ENCODE measurements around the gene RAB12. TPM values are rescaled to one million over a fixed set of nuclear protein-coding genes. Genes with fewer than 3 reads are reported as not detected.

RAB12 gene
- total RNA-seq, 4 donors from 2014 or later = 32.0 to 46.7 (median 39.1) TPM

- Histone ChIP-seq H3K4me3 (no peak overlapping the region), H3K9me3 (no peaks in the 10 kb centered on the region), H3K27ac (no peak overlapping the region), H3K4me1 (peaks cover 0 to 23% (median 14%) of the 10 kb centered on the region in 3 donors), H3K27me3 (no peaks in the 10 kb centered on the region), H3K36me3 (no peaks in the 10 kb centered on the region)
- intact Hi-C loops (cut with DNase I) = no loop called here
- no peak for DNase-seq
- TF ChIP-seq POLR2A (IDR thresholded peaks at IDR 0.05) (no peak), CTCF (IDR thresholded peaks at IDR 0.05) (no peak)
- 79 to 81% methylated on average over 8 of the region's 8 CpGs for WGBS, 2 donors
These were observed 79.1 kb downstream of the RAB12 start for GRCh38 chr18:8688216-8688800.

DNA sequence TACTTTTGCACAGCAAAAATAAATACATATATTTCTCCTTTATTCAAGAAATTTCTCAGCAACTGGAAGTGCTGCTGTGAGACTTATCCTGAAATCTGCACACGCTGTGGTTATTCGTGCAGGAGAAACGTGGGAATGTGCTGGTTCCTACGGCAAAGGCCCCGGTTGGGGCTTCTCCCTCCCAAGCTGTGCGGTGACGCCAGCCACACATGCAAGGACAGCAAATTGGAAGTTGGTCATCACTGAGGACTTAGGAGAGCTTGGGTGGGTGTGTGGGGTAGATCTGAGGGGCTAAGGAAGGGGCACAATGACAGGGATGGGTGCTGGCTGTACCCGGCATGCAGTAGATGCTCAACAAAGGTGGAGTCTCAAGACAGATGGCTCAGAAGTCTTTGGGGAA lies 79.6 kb downstream of the RAB12 start:
- 93 to 96% methylated on average over 5 to 8 of the region's 8 CpGs for WGBS, 2 donors
- Histone ChIP-seq H3K4me3 (no peak overlapping the region), H3K27ac (no peak overlapping the region), H3K27me3 (no peaks in the 10 kb centered on the region), H3K36me3 (no peaks in the 10 kb centered on the region), H3K9me3 (no peaks in the 10 kb centered on the region), H3K4me1 (peaks cover 0 to 23% (median 14%) of the 10 kb centered on the region in 3 donors)
- DNase-seq = no peak
- intact Hi-C loops (cut with DNase I) = no loop called here
- TF ChIP-seq CTCF (IDR thresholded peaks at IDR 0.05) = no peak
- no peak for TF ChIP-seq POLR2A (IDR thresholded peaks at IDR 0.05)

Other genes with a start within 250 kb of the RAB12 start
- gene MTCL1, start 96.1 kb downstream of the RAB12 start, total RNA-seq = 10 to 100 TPM in 1 of 4 donors, 1 to 10 TPM in 3; 6.5 to 16.4 (median 7.9) TPM

All from esophagus squamous epithelium (tissue), 5 donors.